Upper lobe of left lung (tissue), 4 donors: Measurements from ENCODE around the gene LBX2.
A peak's percentile ranks its signal among the peaks of the same experiment; 100 is the strongest.

Experiments
- EP300 ChIP-seq, 4 donors: sonication (generic); formaldehyde crosslinking; IDR thresholded peaks; one replicate each; pipeline ENCODE4 v1.5.1; 2017; ENCODE audit warnings: antibody characterized with exemption in 4 of 4, control low read depth in 2 of 4
- POLR2A ChIP-seq, 4 donors: fragments of 450-650 bp; IDR thresholded peaks; one replicate each; pipeline ENCODE4 v1.5.1; 2016 to 2017; ENCODE audit warnings: antibody characterized with exemption in 4 of 4, mild to moderate bottlenecking in 2 of 4
- POLR2AphosphoS5 ChIP-seq, 2 donors: sonication (generic); formaldehyde crosslinking; IDR thresholded peaks; one replicate each; pipeline ENCODE4 v1.5.1; 2017; ENCODE audit warnings: antibody characterized with exemption in 2 of 2
- TF ChIP-seq, protein P1 (sequence below), 6 experiments: fragments of 450-650 bp in 4 of 6; fragments of 200-600 bp in 2 of 6; sonication (generic) in 2 of 6; IDR thresholded peaks; one replicate each; pipeline ENCODE4 v1.5.1; 2016 to 2019; ENCODE audit warnings: antibody characterized with exemption in 6 of 6

DNA sequence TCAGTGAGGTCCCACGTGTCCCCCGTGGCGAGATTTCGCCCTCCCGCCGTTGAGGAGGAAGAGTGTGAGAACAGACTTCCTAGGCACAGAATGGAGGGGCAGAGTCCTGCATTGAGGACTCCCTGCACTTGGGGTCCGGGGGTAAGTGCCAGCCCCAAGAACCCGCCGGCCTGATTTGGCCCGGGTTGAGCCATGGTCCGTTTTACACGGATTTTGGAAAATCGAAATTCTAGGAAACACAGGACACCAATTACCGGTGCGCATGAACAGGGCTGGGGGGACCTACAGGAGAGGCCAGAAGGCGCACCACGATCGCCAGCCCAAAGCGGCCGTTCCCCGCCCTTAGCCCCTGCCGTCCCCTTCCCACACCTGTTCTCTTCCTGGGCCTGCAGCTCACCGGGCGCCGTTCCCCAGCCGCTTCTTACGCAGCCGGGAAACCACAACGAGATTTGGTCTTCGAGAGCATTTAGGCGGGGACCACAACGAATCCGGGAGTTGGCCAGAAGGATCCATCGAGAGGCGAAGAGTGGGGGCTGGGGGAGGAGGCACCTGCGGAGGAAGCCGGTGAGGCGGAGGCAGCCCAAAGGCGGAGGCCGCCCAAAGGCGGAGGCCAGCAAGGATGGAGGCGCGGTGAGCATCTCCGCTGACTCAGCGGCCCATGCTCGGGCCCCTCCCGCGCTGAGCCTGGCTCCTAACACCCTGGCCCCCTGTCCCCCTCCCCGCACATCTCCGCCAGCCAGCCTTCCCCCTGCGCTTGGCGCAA, 14.4 kb upstream of the LBX2 start:
- TF ChIP-seq, protein P1, sequence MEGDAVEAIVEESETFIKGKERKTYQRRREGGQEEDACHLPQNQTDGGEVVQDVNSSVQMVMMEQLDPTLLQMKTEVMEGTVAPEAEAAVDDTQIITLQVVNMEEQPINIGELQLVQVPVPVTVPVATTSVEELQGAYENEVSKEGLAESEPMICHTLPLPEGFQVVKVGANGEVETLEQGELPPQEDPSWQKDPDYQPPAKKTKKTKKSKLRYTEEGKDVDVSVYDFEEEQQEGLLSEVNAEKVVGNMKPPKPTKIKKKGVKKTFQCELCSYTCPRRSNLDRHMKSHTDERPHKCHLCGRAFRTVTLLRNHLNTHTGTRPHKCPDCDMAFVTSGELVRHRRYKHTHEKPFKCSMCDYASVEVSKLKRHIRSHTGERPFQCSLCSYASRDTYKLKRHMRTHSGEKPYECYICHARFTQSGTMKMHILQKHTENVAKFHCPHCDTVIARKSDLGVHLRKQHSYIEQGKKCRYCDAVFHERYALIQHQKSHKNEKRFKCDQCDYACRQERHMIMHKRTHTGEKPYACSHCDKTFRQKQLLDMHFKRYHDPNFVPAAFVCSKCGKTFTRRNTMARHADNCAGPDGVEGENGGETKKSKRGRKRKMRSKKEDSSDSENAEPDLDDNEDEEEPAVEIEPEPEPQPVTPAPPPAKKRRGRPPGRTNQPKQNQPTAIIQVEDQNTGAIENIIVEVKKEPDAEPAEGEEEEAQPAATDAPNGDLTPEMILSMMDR (IDR thresholded peaks at IDR 0.05): no peak
- no peak for TF ChIP-seq POLR2A (IDR thresholded peaks at IDR 0.05)
- no peak for TF ChIP-seq EP300 (IDR thresholded peaks at IDR 0.05)
- peak; percentile 31 to 46 for TF ChIP-seq POLR2AphosphoS5 (IDR thresholded peaks at IDR 0.05)
